ENCODE results near the gene DPH5. TPM values are rescaled to one million over a fixed set of nuclear protein-coding genes. Genes with fewer than 3 reads are reported as not detected.

DPH5 gene
- total RNA-seq, 1 experiment from 2014 or later: 27.4 TPM

GRCh38 chr1:101030881-101031280 lies 5.3 kb upstream of the DPH5 start:
- no peak for DNase-seq (ENCODE audit: low read depth)

- DNase-seq (ENCODE audit: low read depth): no peak
These were observed 3.6 kb upstream of the DPH5 start for GRCh38 chr1:101029184-101029583.

- DNase-seq (ENCODE audit: low read depth): no peak
These were observed 2.9 kb upstream of the DPH5 start for GRCh38 chr1:101028466-101028865.

GRCh38 chr1:101027194-101027772 lies 1.7 kb upstream of the DPH5 start:
- DNase-seq (ENCODE audit: low read depth): no peak

- no peak for DNase-seq (ENCODE audit: low read depth)
These were observed 825 bp upstream of the DPH5 start for GRCh38 chr1:101026430-101026788.

GRCh38 chr1:101025283-101025656 lies 314 bp downstream of the DPH5 start:
- DNase-seq (ENCODE audit: low read depth): peak; percentile 34

GRCh38 chr1:101022294-101022693 lies 3.3 kb downstream of the DPH5 start:
- DNase-seq (ENCODE audit: low read depth): peak; percentile 23

- DNase-seq (ENCODE audit: low read depth): no peak
These were observed 8.1 kb downstream of the DPH5 start for GRCh38 chr1:101017448-101017847.

- no peak for DNase-seq (ENCODE audit: low read depth)
These were observed 11.8 kb downstream of the DPH5 start for GRCh38 chr1:101013776-101014175.

GRCh38 chr1:101008229-101008834 lies 17.3 kb downstream of the DPH5 start:
- DNase-seq (ENCODE audit: low read depth): no peak

- DNase-seq (ENCODE audit: low read depth): no peak
These were observed 19.0 kb downstream of the DPH5 start for GRCh38 chr1:101006553-101006952.

GRCh38 chr1:101005871-101006270 lies 19.7 kb downstream of the DPH5 start:
- peak; percentile 38 for DNase-seq (ENCODE audit: low read depth)

GRCh38 chr1:101005183-101005582 lies 20.4 kb downstream of the DPH5 start:
- no peak for DNase-seq (ENCODE audit: low read depth)

GRCh38 chr1:101004670-101005069 lies 20.9 kb downstream of the DPH5 start:
- DNase-seq (ENCODE audit: low read depth): no peak

- DNase-seq (ENCODE audit: low read depth): no peak
These were observed 21.5 kb downstream of the DPH5 start for GRCh38 chr1:101004061-101004460.

- DNase-seq (ENCODE audit: low read depth): peak; percentile 12
These were observed 22.5 kb downstream of the DPH5 start for GRCh38 chr1:101003012-101003650.

GRCh38 chr1:101002551-101002950 lies 23.0 kb downstream of the DPH5 start:
- DNase-seq (ENCODE audit: low read depth): peak; percentile 88

- DNase-seq (ENCODE audit: low read depth): no peak
These were observed 25.3 kb downstream of the DPH5 start for GRCh38 chr1:101000131-101000873.

GRCh38 chr1:100998426-100998825 lies 27.2 kb downstream of the DPH5 start:
- DNase-seq (ENCODE audit: low read depth): no peak

GRCh38 chr1:100995198-100995988 lies 30.2 kb downstream of the DPH5 start:
- no peak for DNase-seq (ENCODE audit: low read depth)

GRCh38 chr1:100989306-100990077 lies 36.1 kb downstream of the DPH5 start:
- peak; percentile 90 for DNase-seq (ENCODE audit: low read depth)
